Measurements from ENCODE around the gene PPP1R8. TPM values are rescaled to one million over a fixed set of nuclear protein-coding genes. Genes with fewer than 3 reads are reported as not detected.

The PPP1R8 gene
- total and polyA plus RNA-seq, 12 donors: 16.9 to 63.5 (median 30.4) TPM

Small RNA genes lying within 50 kb of the gene (small RNA-seq; reads per million reads assigned to genes)
- 0 reads per million in 2 donors for gene RNU6-1245P
- 61.3 to 177 reads per million in 2 donors for gene SCARNA1

Other genes starting within 250 kb of the PPP1R8 start
- 100 to 1,000 TPM in 1 of 9 donors, 10 to 100 TPM in 8; 15.3 to 111 (median 71.0) TPM for gene AHDC1, start 226.6 kb upstream of the PPP1R8 start, total RNA-seq
- 10 to 100 TPM; 10.4 to 98.5 (median 27.0) TPM for gene AHDC1, start 226.6 kb upstream of the PPP1R8 start, polyA plus RNA-seq
- gene FGR, start 195.6 kb upstream of the PPP1R8 start, total RNA-seq: 10 to 100 TPM in 4 of 9 donors, 1 to 10 TPM in 5; 1.5 to 16.0 (median 8.0) TPM
- gene FGR, start 195.6 kb upstream of the PPP1R8 start, polyA plus RNA-seq: 10 to 100 TPM in 2 of 3 donors, 1 to 10 TPM in 1; 6.0 to 51.9 (median 11.3) TPM
- 100 to 1,000 TPM in 6 of 9 donors, 10 to 100 TPM in 3; 67.6 to 379 (median 146) TPM for gene IFI6, start 158.6 kb upstream of the PPP1R8 start, total RNA-seq
- 100 to 1,000 TPM; 213 to 611 (median 223) TPM for gene IFI6, start 158.6 kb upstream of the PPP1R8 start, polyA plus RNA-seq
- 10 to 100 TPM in 4 of 9 donors, 1 to 10 TPM in 5; 4.0 to 12.4 (median 9.5) TPM for gene FAM76A, start 104.8 kb upstream of the PPP1R8 start, total RNA-seq
- gene FAM76A, start 104.8 kb upstream of the PPP1R8 start, polyA plus RNA-seq: 1 to 10 TPM; 2.9 to 7.6 (median 4.9) TPM
- 10 to 100 TPM; 27.5 to 81.9 (median 55.9) TPM for gene STX12, start 57.6 kb upstream of the PPP1R8 start, total RNA-seq
- 10 to 100 TPM; 18.4 to 72.1 (median 18.6) TPM for gene STX12, start 57.6 kb upstream of the PPP1R8 start, polyA plus RNA-seq
- gene THEMIS2, start 41.8 kb downstream of the PPP1R8 start, total RNA-seq: 10 to 100 TPM in 7 of 9 donors, 1 to 10 TPM in 2; 1.9 to 58.0 (median 22.0) TPM
- 10 to 100 TPM in 2 of 3 donors, 1 to 10 TPM in 1; 8.6 to 27.1 (median 13.9) TPM for gene THEMIS2, start 41.8 kb downstream of the PPP1R8 start, polyA plus RNA-seq
- 10 to 100 TPM; 16.8 to 50.2 (median 35.6) TPM for gene RPA2, start 83.8 kb downstream of the PPP1R8 start, total RNA-seq
- gene RPA2, start 83.8 kb downstream of the PPP1R8 start, polyA plus RNA-seq: 10 to 100 TPM; 15.6 to 36.4 (median 20.2) TPM
- not detected for gene SMPDL3B, start 104.2 kb downstream of the PPP1R8 start, total RNA-seq
- gene SMPDL3B, start 104.2 kb downstream of the PPP1R8 start, polyA plus RNA-seq: under 1 TPM in 1 of 3 donors, not detected in 2; 0.26 TPM
- 10 to 100 TPM in 2 of 9 donors, 1 to 10 TPM in 7; 2.6 to 10.7 (median 5.6) TPM for gene XKR8, start 129.2 kb downstream of the PPP1R8 start, total RNA-seq
- 1 to 10 TPM; 2.7 to 8.0 (median 5.3) TPM for gene XKR8, start 129.2 kb downstream of the PPP1R8 start, polyA plus RNA-seq

Data from adrenal gland (tissue), 12 donors.